ENCODE measurements around the gene XPNPEP1. TPM values are rescaled to one million over a fixed set of nuclear protein-coding genes. Genes with fewer than 3 reads are reported as not detected.

XPNPEP1 gene
- total RNA-seq, 2 donors from 2014 or later = 77.6 to 104 TPM

- DNase-seq (no peak), ATAC-seq (no peak)
- Histone ChIP-seq H3K27ac (peak overlapping the region; percentile 12 to 47 (median 32)), H3K27me3 (no peaks in the 10 kb centered on the region), H3K36me3 (replicated peaks in 1 of 2; ENCODE audit: insufficient read depth in 1 of 2, low read depth in 2 of 2) (no peaks in the 10 kb centered on the region), H3K4me1 (peaks cover 77% of the 10 kb centered on the region), H3K4me3 (no peak overlapping the region), H3K9me3 (no peaks in the 10 kb centered on the region)
- 58 to 60% methylated on average over 5 of the region's 5 CpGs for WGBS, 2 donors
- TF ChIP-seq POLR2A (IDR thresholded peaks at IDR 0.05) (no peak), CTCF (IDR thresholded peaks at IDR 0.05) (no peak)
- intact Hi-C loops (cut with DNase I) = no loop called here
These were observed 24.5 kb downstream of the XPNPEP1 start for GRCh38 chr10:109898666-109899355.

GRCh38 chr10:109898007-109898406 is 25.3 kb downstream of the XPNPEP1 start:
- peak overlapping the region in 1 of 4 donors; percentile 47 for H3K27ac ChIP-seq
- ATAC-seq (no peak), DNase-seq (no peak)
- H3K27me3 ChIP-seq = no peaks in the 10 kb centered on the region
- WGBS, 2 donors = 93 to 94% methylated on average over 6 of the region's 6 CpGs
- no peaks in the 10 kb centered on the region for H3K9me3 ChIP-seq
- peaks cover 77% of the 10 kb centered on the region for H3K4me1 ChIP-seq
- H3K36me3 ChIP-seq (replicated peaks in 1 of 2; ENCODE audit: insufficient read depth in 1 of 2, low read depth in 2 of 2) = no peaks in the 10 kb centered on the region
- TF ChIP-seq POLR2A (IDR thresholded peaks at IDR 0.05) (no peak), CTCF (IDR thresholded peaks at IDR 0.05) (no peak)
- intact Hi-C loops (cut with DNase I) = no loop called here
- H3K4me3 ChIP-seq = no peak overlapping the region

- TF ChIP-seq POLR2A (IDR thresholded peaks at IDR 0.05) (no peak), CTCF (IDR thresholded peaks at IDR 0.05) (no peak)
- peaks cover 86% of the 10 kb centered on the region for H3K4me1 ChIP-seq
- no peaks in the 10 kb centered on the region for H3K9me3 ChIP-seq
- H3K27ac ChIP-seq = peak overlapping the region; percentile 14 to 60 (median 48)
- DNase-seq = no peak
- H3K4me3 ChIP-seq = no peak overlapping the region
- H3K36me3 ChIP-seq (replicated peaks in 1 of 2; ENCODE audit: insufficient read depth in 1 of 2, low read depth in 2 of 2) = no peaks in the 10 kb centered on the region
- intact Hi-C loops (cut with DNase I) = no loop called here
- no peaks in the 10 kb centered on the region for H3K27me3 ChIP-seq
- no peak for ATAC-seq
These were observed 27.5 kb downstream of the XPNPEP1 start for GRCh38 chr10:109895848-109896247.

- peak; percentile 30 for ATAC-seq
- H3K4me1 ChIP-seq = peaks cover 85% of the 10 kb centered on the region
- TF ChIP-seq POLR2A (IDR thresholded peaks at IDR 0.05) = no peak
- H3K27ac ChIP-seq = peak overlapping the region; percentile 14 to 60 (median 48)
- H3K27me3 ChIP-seq = no peaks in the 10 kb centered on the region
- intact Hi-C loops (cut with DNase I) = no loop called here
- DNase-seq = peak; percentile 36 to 51 (median 48)
- no peaks in the 10 kb centered on the region for H3K36me3 ChIP-seq (replicated peaks in 1 of 2; ENCODE audit: insufficient read depth in 1 of 2, low read depth in 2 of 2)
- no peaks in the 10 kb centered on the region for H3K9me3 ChIP-seq
- H3K4me3 ChIP-seq = no peak overlapping the region
- 64 to 72% methylated on average over 7 of the region's 7 CpGs for WGBS, 2 donors
These were observed 28.1 kb downstream of the XPNPEP1 start for GRCh38 chr10:109895095-109895818.

GRCh38 chr10:109894516-109894915 is 28.8 kb downstream of the XPNPEP1 start:
- peak overlapping the region; percentile 2 to 60 (median 34) for H3K27ac ChIP-seq
- ATAC-seq (peak; percentile 79), DNase-seq (peak; percentile 66 to 82 (median 78))
- no peak overlapping the region for H3K4me3 ChIP-seq
- 25 to 28% methylated on average over 5 of the region's 5 CpGs for WGBS, 2 donors
- H3K27me3 ChIP-seq = no peaks in the 10 kb centered on the region
- no peaks in the 10 kb centered on the region for H3K9me3 ChIP-seq
- intact Hi-C loops (cut with DNase I) = no loop called here
- TF ChIP-seq CTCF (IDR thresholded peaks at IDR 0.05) (no peak), POLR2A (IDR thresholded peaks at IDR 0.05) (no peak)
- no peaks in the 10 kb centered on the region for H3K36me3 ChIP-seq (replicated peaks in 1 of 2; ENCODE audit: insufficient read depth in 1 of 2, low read depth in 2 of 2)
- H3K4me1 ChIP-seq = peaks cover 78% of the 10 kb centered on the region
